GM19468 (cell line): ENCODE results near the gene DNAJC17.

Experiments
- ATAC-seq: cut with Tn5 transposase; IDR thresholded peaks from one replicate; pipeline ENCODE4 v1.9.1; 2021; ENCODE audit warnings: mild to moderate bottlenecking, moderate library complexity, moderate number of reproducible peaks; ENCODE audit not compliant: unreplicated experiment; ENCODE audit errors: extremely low read depth

Gene DNAJC17

GRCh38 chr15:40793216-40793989 is 13.9 kb downstream of the DNAJC17 start:
- no peak for ATAC-seq

- no peak for ATAC-seq
Measured at GRCh38 chr15:40792394-40792793, 14.9 kb downstream of the DNAJC17 start.

GRCh38 chr15:40790718-40791117 is 16.6 kb downstream of the DNAJC17 start:
- no peak for ATAC-seq

- ATAC-seq: no peak
Measured at GRCh38 chr15:40789999-40790398, 17.3 kb downstream of the DNAJC17 start.

DNA sequence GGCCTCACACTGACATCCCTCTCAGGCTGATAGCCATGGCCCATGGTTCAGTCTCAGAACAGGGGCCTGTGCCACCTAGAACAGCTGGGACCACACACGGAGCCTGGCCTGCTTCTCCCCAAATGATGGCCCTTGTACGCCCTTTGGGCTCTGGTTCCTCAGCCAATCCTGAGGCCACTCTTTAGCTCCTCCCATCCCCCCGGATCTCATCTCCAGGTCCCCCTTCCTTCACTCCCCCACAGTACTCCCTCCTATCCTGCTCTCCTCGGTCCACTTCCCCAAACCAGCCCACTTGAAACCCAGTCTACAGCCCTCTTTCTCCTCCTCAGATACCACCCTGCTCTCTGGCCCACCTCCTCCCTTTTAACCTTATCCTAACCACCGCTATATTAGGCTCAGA is 18.2 kb downstream of the DNAJC17 start:
- no peak for ATAC-seq

DNA sequence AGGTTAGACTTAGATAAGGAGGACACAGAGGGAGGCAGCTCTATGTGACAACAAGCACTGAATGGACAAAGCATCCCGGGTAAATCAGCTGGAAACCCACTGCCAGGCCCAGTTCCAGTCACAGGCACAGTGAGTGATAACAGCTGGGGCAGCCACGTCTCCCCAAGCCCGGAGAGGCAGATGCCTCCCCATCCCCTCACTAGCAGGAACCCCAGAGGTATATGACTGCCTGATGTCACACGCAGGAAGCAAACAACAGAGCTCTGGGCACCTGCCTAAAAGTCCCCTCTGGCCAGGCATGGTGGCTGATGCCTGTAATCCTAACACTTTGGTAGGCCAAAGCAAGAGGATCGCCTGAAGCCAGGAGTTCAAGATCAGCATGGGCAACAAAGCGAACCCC is 19.3 kb downstream of the DNAJC17 start:
- no peak for ATAC-seq

GRCh38 chr15:40787344-40787841 is 19.9 kb downstream of the DNAJC17 start:
- ATAC-seq: no peak

- ATAC-seq: no peak
Measured at GRCh38 chr15:40785814-40786213, 21.5 kb downstream of the DNAJC17 start.

DNA sequence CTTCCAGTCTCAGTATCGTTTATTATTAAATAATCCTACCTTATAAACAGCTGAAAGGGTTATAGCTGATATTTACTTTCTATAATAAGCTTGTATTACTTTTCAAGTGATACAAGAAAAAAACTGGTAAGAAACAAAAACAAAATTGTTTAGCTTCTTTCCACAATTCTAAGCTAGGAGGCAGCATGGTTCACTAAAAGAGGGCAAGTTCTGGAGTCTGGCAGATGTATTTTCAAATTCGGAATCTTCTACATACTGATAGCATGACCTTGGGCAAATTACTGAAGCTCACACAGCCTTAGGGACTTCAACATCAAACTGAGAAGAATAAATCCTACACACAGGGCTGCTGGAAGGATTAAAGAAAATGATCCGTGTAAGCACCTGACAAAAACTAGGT is 22.1 kb downstream of the DNAJC17 start:
- ATAC-seq: no peak

DNA sequence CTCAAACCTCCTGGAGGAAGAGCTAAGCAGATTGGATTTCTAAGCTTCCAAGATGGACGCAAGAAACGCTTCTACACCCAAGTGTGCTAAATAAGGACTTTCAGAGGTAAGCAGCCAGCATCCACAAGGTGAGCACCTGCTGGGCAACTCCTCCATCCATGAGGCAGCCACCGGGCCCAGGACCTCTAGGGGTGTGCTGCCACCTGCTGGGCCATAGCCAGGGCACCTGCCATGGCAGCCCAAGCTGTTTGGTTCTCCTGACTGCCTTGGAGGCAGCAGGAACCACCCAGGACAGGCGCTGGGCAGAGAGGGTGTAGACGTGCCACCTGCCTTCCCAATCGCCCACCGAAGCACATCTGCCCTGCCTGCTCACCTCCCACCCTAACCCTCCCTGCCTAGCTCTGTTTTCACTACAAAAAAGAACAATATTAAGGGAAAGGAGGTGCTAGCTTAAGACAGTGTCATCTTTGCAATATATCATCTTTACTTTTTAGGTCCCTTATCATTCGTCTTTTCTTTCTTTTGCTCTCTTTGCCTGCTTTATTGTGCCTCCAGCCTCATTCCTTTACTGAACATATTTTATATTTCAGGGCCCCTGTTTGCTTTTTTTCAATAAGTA is 24.6 kb downstream of the DNAJC17 start:
- no peak for ATAC-seq

DNA sequence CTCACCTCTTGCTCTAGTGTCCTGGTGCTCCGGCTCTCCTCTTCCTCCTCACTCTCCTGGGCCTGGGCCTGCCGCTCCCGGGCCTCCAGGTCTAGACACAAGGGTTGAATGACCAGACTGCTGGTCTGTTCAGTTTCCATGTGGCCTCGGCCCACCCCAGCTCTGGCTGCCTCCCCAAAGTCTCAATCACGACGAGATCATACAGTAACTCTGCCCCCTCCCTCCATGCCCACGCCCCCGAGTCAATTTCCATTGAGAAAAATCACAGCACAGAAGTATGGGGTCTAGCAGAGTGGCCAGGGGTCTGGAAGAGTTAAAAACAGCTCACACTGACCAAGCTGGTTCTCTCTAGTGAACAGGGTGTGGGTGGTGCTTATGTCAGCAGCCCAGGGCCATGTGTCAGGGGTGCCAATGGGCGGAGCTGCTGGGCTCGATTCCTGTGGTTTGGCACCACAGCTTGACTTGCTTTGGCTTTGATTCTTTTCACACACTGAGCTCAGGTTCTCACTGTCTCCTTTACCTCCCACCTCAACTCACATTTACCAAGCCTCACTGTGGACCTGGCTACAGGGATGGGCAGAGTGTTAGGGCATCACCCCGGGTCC is 30.6 kb downstream of the DNAJC17 start:
- ATAC-seq: no peak

DNA sequence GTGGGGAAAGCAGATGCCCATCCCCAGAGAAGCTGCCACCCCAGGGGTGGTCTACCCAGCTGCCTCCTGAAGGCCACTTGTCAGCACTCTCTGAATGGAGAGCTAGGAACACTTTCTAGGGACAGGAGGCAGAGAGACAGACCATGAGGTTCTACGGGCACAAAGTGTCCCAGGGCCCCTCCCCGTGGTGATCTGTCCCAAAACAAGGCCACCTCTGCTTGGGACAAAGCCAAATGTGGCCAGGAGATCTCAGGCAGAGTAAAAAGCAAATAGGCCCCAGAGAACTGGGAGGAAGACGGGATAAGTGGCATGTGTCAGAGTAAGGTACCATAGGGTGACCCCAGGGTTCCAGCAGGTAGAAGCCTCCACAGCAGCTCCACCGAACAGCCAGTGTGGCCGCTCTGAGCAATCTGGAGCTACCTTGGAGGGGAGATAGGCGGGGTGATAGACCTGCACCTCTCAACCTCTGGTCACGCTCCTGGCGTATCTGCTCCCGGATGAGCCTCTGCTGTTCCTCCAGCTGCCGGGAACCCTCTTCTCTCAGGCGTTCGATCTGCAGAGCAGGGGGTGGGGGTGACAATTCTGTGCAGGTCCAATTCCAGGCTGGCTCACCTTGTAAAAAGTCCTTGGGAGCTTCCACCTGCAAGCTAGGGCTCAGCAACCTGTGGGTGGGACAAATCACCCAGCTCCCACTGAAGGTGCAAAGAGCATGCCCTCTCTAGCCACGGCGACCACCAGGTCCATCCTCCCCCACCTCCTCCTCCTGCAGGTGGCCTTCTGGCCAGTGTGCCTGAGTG is 31.3 kb downstream of the DNAJC17 start:
- ATAC-seq: no peak

GRCh38 chr15:40775007-40775406 is 32.3 kb downstream of the DNAJC17 start:
- ATAC-seq: no peak

GRCh38 chr15:40773902-40774301 is 33.4 kb downstream of the DNAJC17 start:
- no peak for ATAC-seq

DNA sequence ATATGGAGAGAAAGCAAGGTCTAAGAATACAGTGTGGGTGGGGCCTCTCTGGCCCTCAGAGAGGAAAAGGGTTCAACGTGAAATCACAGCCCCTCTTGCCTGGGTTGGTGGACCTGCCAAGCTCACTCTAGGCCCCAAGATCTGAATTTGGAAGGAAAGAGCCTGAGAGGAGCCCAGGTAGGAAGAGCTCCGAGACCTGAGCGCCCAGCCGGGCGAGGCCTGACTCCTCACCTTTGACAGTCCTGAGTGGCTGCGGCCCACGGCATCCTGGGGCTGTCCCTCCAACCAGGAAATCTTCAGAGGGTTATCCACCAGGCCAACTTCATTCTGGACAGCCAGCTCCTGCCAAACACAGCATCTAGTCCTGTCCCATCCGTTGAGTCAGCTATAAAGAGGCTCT is 33.8 kb downstream of the DNAJC17 start:
- ATAC-seq: no peak

- no peak for ATAC-seq
Measured at GRCh38 chr15:40772014-40772413, 35.3 kb downstream of the DNAJC17 start.

- ATAC-seq: no peak
Measured at GRCh38 chr15:40771242-40771641, 36.0 kb downstream of the DNAJC17 start.

- ATAC-seq: no peak
Measured at GRCh38 chr15:40770147-40770721, 37.0 kb downstream of the DNAJC17 start.

DNA sequence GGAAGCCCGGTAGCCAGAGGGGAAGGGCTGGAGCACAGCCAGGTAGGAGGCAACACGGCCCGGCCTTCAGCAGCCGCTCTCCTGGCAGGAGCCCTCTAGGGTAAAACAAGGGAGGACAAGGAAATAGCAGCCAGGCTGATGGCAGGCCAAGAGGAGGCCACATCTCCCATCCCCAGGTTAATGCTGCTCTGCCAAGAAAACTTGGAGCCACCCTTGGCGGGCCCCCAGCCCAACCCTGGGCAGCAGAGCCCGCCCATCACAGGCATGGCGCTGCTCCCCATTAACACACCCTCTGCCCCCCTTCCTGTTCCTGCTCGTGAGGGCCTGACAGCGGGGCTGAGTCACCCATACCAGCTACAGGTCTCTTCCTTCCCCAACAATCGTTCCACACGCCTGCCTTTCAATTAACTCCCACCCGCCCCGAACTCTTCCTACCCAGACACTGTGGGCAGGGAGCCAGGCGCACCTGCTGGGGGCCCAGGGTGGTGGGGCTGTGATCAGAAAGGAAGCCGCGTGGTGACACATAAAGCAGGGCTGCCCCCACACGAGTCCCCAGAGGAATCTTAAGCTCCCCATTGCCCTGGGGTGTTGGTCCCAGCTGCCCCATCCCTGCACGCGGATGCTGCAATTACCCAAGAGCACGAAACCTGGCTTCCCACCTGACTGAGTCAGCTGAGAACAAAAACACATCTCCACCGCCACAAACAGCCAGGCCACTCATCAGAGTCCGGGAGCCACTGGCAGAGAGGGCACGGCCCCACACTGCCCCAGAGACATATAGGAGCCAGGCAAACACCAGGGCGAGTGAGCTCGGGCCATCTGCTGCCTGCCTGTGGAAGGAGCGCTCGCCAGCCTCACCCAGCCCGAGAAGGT is 37.8 kb downstream of the DNAJC17 start, which contains the start of gene C15orf62:
Gene C15orf62 (plus strand): TSS at position 707 of the 873 bp plus-strand sequence. CDS start 516 bp downstream, outside the sequence.
- ATAC-seq: peak; percentile 18
